IPS-15b (cell line): ENCODE data around the gene HES2.

Experiments used
- H3K27me3 ChIP-seq: one replicate; pipeline ENCODE4 v1.6.1; 2013; ENCODE audit warnings: low read length; ENCODE audit not compliant: control insufficient read depth, insufficient read depth
- H3K36me3 ChIP-seq: one replicate; pipeline ENCODE4 v1.6.1; 2013; ENCODE audit warnings: low read length; ENCODE audit not compliant: control insufficient read depth, insufficient read depth
- H3K4me1 ChIP-seq: one replicate; pipeline ENCODE4 v1.6.1; 2013; ENCODE audit warnings: mild to moderate bottlenecking, low read length; ENCODE audit not compliant: control insufficient read depth, insufficient read depth
- H3K4me3 ChIP-seq: one replicate; pipeline ENCODE4 v1.5.1; 2013; ENCODE audit warnings: low read depth, low read length
- H3K9ac ChIP-seq: one replicate; pipeline ENCODE4 v1.6.1; 2013; ENCODE audit warnings: low read depth, mild to moderate bottlenecking, low read length
- H3K9me3 ChIP-seq: one replicate; pipeline ENCODE4 v1.6.1; 2013; ENCODE audit warnings: mild to moderate bottlenecking, low read length; ENCODE audit not compliant: control insufficient read depth, insufficient read depth

HES2 gene

GRCh38 chr1:6427441-6428390 is 8.0 kb upstream of the HES2 start:
- Histone ChIP-seq H3K36me3 (no peaks in the 10 kb centered on the region), H3K4me1 (no peaks in the 10 kb centered on the region), H3K9ac (no peak overlapping the region), H3K9me3 (no peaks in the 10 kb centered on the region), H3K27me3 (peaks cover 43% of the 10 kb centered on the region), H3K4me3 (no peak overlapping the region)

- H3K36me3 ChIP-seq: no peaks in the 10 kb centered on the region
- no peaks in the 10 kb centered on the region for H3K4me1 ChIP-seq
- H3K9me3 ChIP-seq: no peaks in the 10 kb centered on the region
- peaks cover 49% of the 10 kb centered on the region for H3K27me3 ChIP-seq
- no peak overlapping the region for H3K9ac ChIP-seq
- no peak overlapping the region for H3K4me3 ChIP-seq
Observed at GRCh38 chr1:6426972-6427350, 7.2 kb upstream of the HES2 start.

- H3K36me3 ChIP-seq: no peaks in the 10 kb centered on the region
- H3K9me3 ChIP-seq: no peaks in the 10 kb centered on the region
- peaks cover 54% of the 10 kb centered on the region for H3K27me3 ChIP-seq
- H3K9ac ChIP-seq: no peak overlapping the region
- no peak overlapping the region for H3K4me3 ChIP-seq
- no peaks in the 10 kb centered on the region for H3K4me1 ChIP-seq
Observed at GRCh38 chr1:6426277-6426971, 6.7 kb upstream of the HES2 start.

- H3K4me1 ChIP-seq: no peaks in the 10 kb centered on the region
- peak overlapping the region; percentile 33 for H3K4me3 ChIP-seq
- H3K36me3 ChIP-seq: no peaks in the 10 kb centered on the region
- no peaks in the 10 kb centered on the region for H3K9me3 ChIP-seq
- H3K27me3 ChIP-seq: peaks cover 62% of the 10 kb centered on the region
- H3K9ac ChIP-seq: no peak overlapping the region
Observed at GRCh38 chr1:6425658-6426057, 5.9 kb upstream of the HES2 start.

- Histone ChIP-seq H3K36me3 (no peaks in the 10 kb centered on the region), H3K4me1 (no peaks in the 10 kb centered on the region), H3K27me3 (peaks cover 69% of the 10 kb centered on the region), H3K4me3 (peak within 1 kb of the TSS; percentile 46), H3K9me3 (no peaks in the 10 kb centered on the region), H3K9ac (no peak within 1 kb of the TSS)
Observed at GRCh38 chr1:6424619-6425593, 5.2 kb upstream of the HES2 start, which contains the start of gene ESPN. Gene ESPN, plus strand, starts transcription at chr1:6424776. Its CDS starts 180 bp downstream, at chr1:6424956.

GRCh38 chr1:6424000-6424565 is 4.4 kb upstream of the HES2 start:
- no peaks in the 10 kb centered on the region for H3K4me1 ChIP-seq
- H3K27me3 ChIP-seq: peaks cover 72% of the 10 kb centered on the region
- peak overlapping the region; percentile 46 for H3K4me3 ChIP-seq
- H3K36me3 ChIP-seq: no peaks in the 10 kb centered on the region
- no peaks in the 10 kb centered on the region for H3K9me3 ChIP-seq
- no peak overlapping the region for H3K9ac ChIP-seq

GRCh38 chr1:6423321-6423999 is 3.7 kb upstream of the HES2 start:
- Histone ChIP-seq H3K27me3 (peaks cover 79% of the 10 kb centered on the region), H3K4me1 (no peaks in the 10 kb centered on the region), H3K4me3 (peak overlapping the region; percentile 46), H3K9me3 (no peaks in the 10 kb centered on the region), H3K36me3 (no peaks in the 10 kb centered on the region), H3K9ac (no peak overlapping the region)

- no peak overlapping the region for H3K9ac ChIP-seq
- no peaks in the 10 kb centered on the region for H3K9me3 ChIP-seq
- H3K27me3 ChIP-seq: peaks cover 92% of the 10 kb centered on the region
- no peaks in the 10 kb centered on the region for H3K36me3 ChIP-seq
- H3K4me1 ChIP-seq: no peaks in the 10 kb centered on the region
- H3K4me3 ChIP-seq: no peak overlapping the region
Observed at GRCh38 chr1:6421266-6421665, 1.5 kb upstream of the HES2 start.

- no peak overlapping the region for H3K9ac ChIP-seq
- peak overlapping the region; percentile 58 for H3K4me3 ChIP-seq
- H3K4me1 ChIP-seq: no peaks in the 10 kb centered on the region
Observed at GRCh38 chr1:6420454-6421042, 829 bp upstream of the HES2 start.

GRCh38 chr1:6419397-6419803 is 319 bp downstream of the HES2 start:
- Histone ChIP-seq H3K36me3 (no peaks in the 10 kb centered on the region), H3K27me3 (peaks cover 89% of the 10 kb centered on the region), H3K4me1 (peaks cover 5% of the 10 kb centered on the region), H3K4me3 (peak overlapping the region; percentile 58), H3K9ac (no peak overlapping the region), H3K9me3 (no peaks in the 10 kb centered on the region)

More at GRCh38 chr1:6420454-6421042, 829 bp upstream of the HES2 start:
- peaks cover 92% of the 10 kb centered on the region for H3K27me3 ChIP-seq
- no peaks in the 10 kb centered on the region for H3K36me3 ChIP-seq
- no peaks in the 10 kb centered on the region for H3K9me3 ChIP-seq
